Transverse colon (tissue), 4 donors: ENCODE data around the gene CLSTN1. TPM values are rescaled to one million over a fixed set of nuclear protein-coding genes. Genes with fewer than 3 reads are reported as not detected.

Experiments
- DNase-seq: peaks from one replicate; pipeline ENCODE4 v3.0.0-alpha.2; 2019
- H3K27ac ChIP-seq, 4 donors: fragments of 200-600 bp; sonication (generic); 2 replicates each; pipeline ENCODE4 v1.5.1; 2016 to 2018; ENCODE audit warnings: inconsistent platforms in 4 of 4
- H3K27me3 ChIP-seq: fragments of 200-600 bp; sonication (generic); 2 replicates; pipeline ENCODE4 v1.5.1; 2017; ENCODE audit warnings: inconsistent platforms
- H3K36me3 ChIP-seq, 4 donors: fragments of 200-600 bp; sonication (generic); 2 replicates each; pipeline ENCODE4 v1.5.1; 2017 to 2019; ENCODE audit warnings: inconsistent platforms in 4 of 4
- H3K4me1 ChIP-seq, 4 donors: fragments of 200-600 bp; sonication (generic); 2 replicates each; pipeline ENCODE4 v1.5.1; 2017 to 2020; ENCODE audit warnings: inconsistent platforms in 4 of 4
- H3K4me3 ChIP-seq, 4 donors: fragments of 200-600 bp; sonication (generic); 1 replicate in 1 of 4; 2 replicates in 3 of 4; pipeline versions ENCODE4 v1.5.1 to v1.6.1; 2017 to 2019; ENCODE audit warnings: inconsistent platforms in 4 of 4
- H3K9me3 ChIP-seq, 2 donors: fragments of 200-600 bp; sonication (generic); 2 replicates each; pipeline ENCODE4 v1.5.1; 2017 to 2019; ENCODE audit warnings: inconsistent platforms in 2 of 2
- CTCF ChIP-seq, 5 experiments: fragments of 200-600 bp in 3 of 5; fragments of 450-650 bp in 2 of 5; sonication (generic) in 3 of 5; IDR thresholded peaks; 1 replicate in 2 of 5; 2 replicates in 3 of 5; pipeline ENCODE4 v1.5.1; 2016 to 2017; ENCODE audit warnings: antibody characterized with exemption in 5 of 5, inconsistent platforms in 3 of 5, mild to moderate bottlenecking in 2 of 5, moderate library complexity in 1 of 5
- EP300 ChIP-seq: sonication (generic); formaldehyde crosslinking; IDR thresholded peaks from one replicate; pipeline ENCODE4 v1.6.1; 2017; ENCODE audit warnings: antibody characterized with exemption, low read depth
- POLR2A ChIP-seq: fragments of 450-650 bp; IDR thresholded peaks from one replicate; pipeline ENCODE4 v1.6.1; 2016; ENCODE audit warnings: antibody characterized with exemption, mild to moderate bottlenecking, moderate library complexity
- POLR2AphosphoS5 ChIP-seq, 3 donors: sonication (generic); formaldehyde crosslinking; IDR thresholded peaks; one replicate each; pipeline ENCODE4 v1.6.1; 2016; ENCODE audit warnings: antibody characterized with exemption in 3 of 3
- WGBS, 2 donors: methylation state at CpG; one replicate each; pipeline ENCODE4 v1.1.5; 2018; ENCODE audit warnings: low coverage in 1 of 2; 5-methylcytosine and 5-hydroxymethylcytosine counted together
- in situ Hi-C, 4 donors: fragments of 200-750 bp; cut with MboI; loops; one replicate each; pipeline versions ENCODE4 v1.15.0 to v1.15.1; 2017; ENCODE audit warnings: low sequenced_read_pairs in 3 of 4, low pct_ligation_motif_present in 1 of 4, low pct_unique_long_range_greater_than_20kb in 1 of 4
- intact Hi-C: fragments of 100-400 bp; cut with DNase I; formaldehyde crosslinking; loops from one replicate; pipeline ENCODE4 v1.15.1; 2023; ENCODE audit warnings: low total_unique reads
- total RNA-seq, 4 donors: library from RNA; depleted of rRNA; stranded (reverse); fragments of >200 nt; gene quantifications; one replicate each; pipeline ENCODE4 v1.1.0, GENCODE V29; 2016

The CLSTN1 gene
- total RNA-seq, 4 donors from 2014 or later, result 118 to 191 (median 143) TPM

GRCh38 chr1:9726905-9727595 lies 96.7 kb downstream of the CLSTN1 start:
- H3K36me3 ChIP-seq, result peaks cover 0 to 36% (median 14%) of the 10 kb centered on the region in 4 donors
- 67% methylated on average over 25 of the region's 25 CpGs; no CpG with 5 or more reads in 1 of the 2 donors for WGBS, 2 donors
- intact Hi-C loops, result loop anchor here (10.0 kb wide), 1 partner anchor 138 kb away; no protein-coding TSS in a partner anchor

GRCh38 chr1:9726406-9726805 lies 97.4 kb downstream of the CLSTN1 start:
- DNase-seq, result no peak
- Histone ChIP-seq H3K4me1 (peaks cover 0 to 3% (median 0%) of the 10 kb centered on the region in 4 donors), H3K4me3 (no peak overlapping the region), H3K36me3 (peaks cover 0 to 30% (median 11%) of the 10 kb centered on the region in 4 donors), H3K9me3 (no peaks in the 10 kb centered on the region), H3K27ac (no peak overlapping the region), H3K27me3 (no peaks in the 10 kb centered on the region)
- intact Hi-C loops, result loop anchor here (10.0 kb wide), 1 partner anchor 138 kb away; no protein-coding TSS in a partner anchor
- in situ Hi-C loops, result no loop called here
- TF ChIP-seq POLR2A (no peak), POLR2AphosphoS5 (IDR thresholded peaks at IDR 0.05) (no peak), EP300 (no peak), CTCF (IDR thresholded peaks at IDR 0.05) (no peak)
- WGBS, 2 donors, result 95% methylated on average over 6 of the region's 6 CpGs; no CpG with 5 or more reads in 1 of the 2 donors

More at GRCh38 chr1:9726905-9727595, 96.7 kb downstream of the CLSTN1 start:
- Histone ChIP-seq H3K9me3 (no peaks in the 10 kb centered on the region), H3K4me3 (no peak overlapping the region), H3K27me3 (no peaks in the 10 kb centered on the region), H3K27ac (no peak overlapping the region), H3K4me1 (no peaks in the 10 kb centered on the region)
- DNase-seq, result no peak
- TF ChIP-seq CTCF (IDR thresholded peaks at IDR 0.05) (no peak), POLR2AphosphoS5 (IDR thresholded peaks at IDR 0.05) (no peak), EP300 (no peak), POLR2A (no peak)
- in situ Hi-C loops, result no loop called here

GRCh38 chr1:9724706-9725476 lies 98.9 kb downstream of the CLSTN1 start:
- H3K27me3 ChIP-seq, result no peaks in the 10 kb centered on the region
- in situ Hi-C loops, result no loop called here
- WGBS, 2 donors, result 72% methylated on average over 22 of the region's 24 CpGs; no CpG with 5 or more reads in 1 of the 2 donors
- peaks cover 0 to 3% (median 0%) of the 10 kb centered on the region in 4 donors for H3K4me1 ChIP-seq
- peaks cover 0 to 16% (median 4%) of the 10 kb centered on the region in 4 donors for H3K36me3 ChIP-seq
- DNase-seq, result peak; percentile 65
- no peak overlapping the region for H3K4me3 ChIP-seq
- TF ChIP-seq CTCF (IDR thresholded peaks at IDR 0.05), result peak; percentile 75 to 91 (median 84)
- TF ChIP-seq EP300, result no peak
- no peaks in the 10 kb centered on the region for H3K9me3 ChIP-seq
- no peak overlapping the region for H3K27ac ChIP-seq
- intact Hi-C loops, result loop anchor here (10.0 kb wide), 1 partner anchor 140 kb away; no protein-coding TSS in a partner anchor

- no peak for TF ChIP-seq EP300
- TF ChIP-seq POLR2A, result no peak
- TF ChIP-seq CTCF (IDR thresholded peaks at IDR 0.05), result no peak
- no peak for TF ChIP-seq POLR2AphosphoS5 (IDR thresholded peaks at IDR 0.05)
- in situ Hi-C loops, result no loop called here
- no peak for DNase-seq
- Histone ChIP-seq H3K27ac (no peak overlapping the region), H3K9me3 (no peaks in the 10 kb centered on the region), H3K27me3 (no peaks in the 10 kb centered on the region), H3K36me3 (peaks cover 0 to 9% (median 0%) of the 10 kb centered on the region in 4 donors), H3K4me3 (no peak overlapping the region), H3K4me1 (peaks cover 0 to 3% (median under 1%) of the 10 kb centered on the region in 4 donors)
- 99% methylated on average over 6 of the region's 6 CpGs; no CpG with 5 or more reads in 1 of the 2 donors for WGBS, 2 donors
- intact Hi-C loops, result loop anchor here (1.0 to 10.0 kb wide), 2 partner anchors 32 to 141 kb away; no protein-coding TSS in a partner anchor
These were observed 99.8 kb downstream of the CLSTN1 start for GRCh38 chr1:9723926-9724325.
